Lung (tissue), 12 donors: ENCODE measurements around the gene DSG4. TPM values are rescaled to one million over a fixed set of nuclear protein-coding genes. Genes with fewer than 3 reads are reported as not detected.
A peak's percentile ranks its signal among the peaks of the same experiment; 100 is the strongest.

Source experiments
- ATAC-seq: fragments of 200-7000 bp; cut with Tn5 transposase; one replicate; pipeline ENCODE4 v1.9.1; 2020; ENCODE audit warnings: moderate number of reproducible peaks; ENCODE audit not compliant: insufficient read depth, low FRiP score
- DNase-seq, 3 donors: peaks; one replicate each; pipeline ENCODE4 v3.0.0-alpha.2; 2013 to 2017
- H3K27ac ChIP-seq, 2 donors: one replicate each; pipeline ENCODE4 v1.5.1; 2013; ENCODE audit warnings: mild to moderate bottlenecking in 2 of 2, moderate library complexity in 2 of 2, control low read depth in 1 of 2, inconsistent platforms in 1 of 2, low read depth in 1 of 2, low read length in 1 of 2
- H3K27me3 ChIP-seq, 3 donors: one replicate each; pipeline ENCODE4 v1.5.1; 2013; ENCODE audit warnings: low read length in 2 of 3; ENCODE audit not compliant: control insufficient read depth in 3 of 3, insufficient read depth in 3 of 3
- H3K36me3 ChIP-seq, 4 donors: one replicate each; pipeline ENCODE4 v1.5.1; 2013; ENCODE audit warnings: low read length in 4 of 4, mild to moderate bottlenecking in 1 of 4, moderate library complexity in 1 of 4; ENCODE audit not compliant: control insufficient read depth in 4 of 4, insufficient read depth in 4 of 4
- H3K4me1 ChIP-seq, 5 donors: one replicate each; pipeline ENCODE4 v1.5.1; 2013; ENCODE audit warnings: low read length in 5 of 5, mild to moderate bottlenecking in 2 of 5, moderate library complexity in 1 of 5; ENCODE audit not compliant: control insufficient read depth in 5 of 5, insufficient read depth in 5 of 5
- H3K4me3 ChIP-seq: one replicate; pipeline ENCODE4 v1.5.1; 2013; ENCODE audit warnings: mild to moderate bottlenecking, control low read depth, moderate library complexity
- H3K9ac ChIP-seq, 2 donors: one replicate each; pipeline ENCODE4 v1.5.1; 2013; ENCODE audit warnings: low read length in 2 of 2, control low read depth in 1 of 2; ENCODE audit not compliant: insufficient read depth in 1 of 2
- H3K9me3 ChIP-seq, 4 donors: one replicate each; pipeline ENCODE4 v1.5.1; 2013; ENCODE audit warnings: low read length in 3 of 4, mild to moderate bottlenecking in 1 of 4, moderate library complexity in 1 of 4; ENCODE audit not compliant: control insufficient read depth in 4 of 4, insufficient read depth in 3 of 4
- CTCF ChIP-seq: IDR thresholded peaks from 2 replicates; pipeline ENCODE4 v1.5.1; 2012; ENCODE audit warnings: mild to moderate bottlenecking; ENCODE audit errors: control extremely low read depth, extremely low read depth
- WGBS, 2 donors: extraction: QIAGEN DNeasy Blood & Tissue Kit; methylation state at CpG; one replicate each; pipeline ENCODE4 v1.1.7; 2013; 5-methylcytosine and 5-hydroxymethylcytosine counted together
- polyA plus RNA-seq, 2 donors: library from polyadenylated mRNA; stranded (reverse); fragments of 200-250 nt; gene quantifications; one replicate each; pipeline ENCODE4 v1.2.1, GENCODE V29; 2013
- total RNA-seq, 2 donors: library from RNA; depleted of rRNA in 1 of 2; stranded (reverse); fragments of >200 nt in 1 of 2; gene quantifications; one replicate each; pipeline ENCODE4 v1.2.1, GENCODE V29; 2014 to 2021
- donor health status: control.
- donor health status: control.
- donor health status: Bipolar disorder and iron deficiency.
- donor health status: healthy.
- donor health status: DM: yes; HTN: yes; CAD: no.

DSG4 gene
- total and polyA plus RNA-seq, 4 donors: not detected

- no peak overlapping the region for H3K4me3 ChIP-seq
Measured at GRCh38 chr18:31386741-31387140, 10.2 kb downstream of the DSG4 start.

GRCh38 chr18:31393286-31393685 is 16.7 kb downstream of the DSG4 start:
- H3K27ac ChIP-seq: no peak overlapping the region
- TF ChIP-seq CTCF: no peak
- ATAC-seq (no peak), DNase-seq (no peak)
- no peak overlapping the region for H3K9ac ChIP-seq
- WGBS, 2 donors: 83 to 95% methylated on average over 3 of the region's 3 CpGs
- H3K4me1 ChIP-seq: peaks cover 1 to 20% (median 9%) of the 10 kb centered on the region in 5 donors
- no peaks in the 10 kb centered on the region for H3K36me3 ChIP-seq
- H3K9me3 ChIP-seq: no peaks in the 10 kb centered on the region
- no peak overlapping the region for H3K4me3 ChIP-seq
- no peaks in the 10 kb centered on the region for H3K27me3 ChIP-seq

More at GRCh38 chr18:31386741-31387140, 10.2 kb downstream of the DSG4 start:
- no peak for TF ChIP-seq CTCF
- H3K9me3 ChIP-seq: no peaks in the 10 kb centered on the region
- DNase-seq (no peak), ATAC-seq (no peak)
- no peak overlapping the region for H3K27ac ChIP-seq
- H3K4me1 ChIP-seq: no peaks in the 10 kb centered on the region
- no peak overlapping the region for H3K9ac ChIP-seq
- 78 to 86% methylated on average over 6 of the region's 6 CpGs for WGBS, 2 donors
- no peaks in the 10 kb centered on the region for H3K27me3 ChIP-seq
- no peaks in the 10 kb centered on the region for H3K36me3 ChIP-seq

GRCh38 chr18:31396796-31397612 is 20.4 kb downstream of the DSG4 start:
- no peaks in the 10 kb centered on the region for H3K9me3 ChIP-seq
- DNase-seq (peak in 2 of 3 donors; percentile 73 to 74), ATAC-seq (peak; percentile 47)
- 53 to 56% methylated on average over 6 of the region's 6 CpGs for WGBS, 2 donors
- H3K4me1 ChIP-seq: peaks cover 1 to 29% (median 11%) of the 10 kb centered on the region in 5 donors
- no peak for TF ChIP-seq CTCF
- H3K27ac ChIP-seq: peak overlapping the region in 1 of 2 donors; percentile 38
- H3K4me3 ChIP-seq: no peak overlapping the region
- H3K36me3 ChIP-seq: no peaks in the 10 kb centered on the region
- H3K27me3 ChIP-seq: no peaks in the 10 kb centered on the region
- H3K9ac ChIP-seq: no peak overlapping the region
